ENCODE results near the gene WWOX. TPM values are rescaled to one million over a fixed set of nuclear protein-coding genes. Genes with fewer than 3 reads are reported as not detected.
A peak's percentile ranks its signal among the peaks of the same experiment; 100 is the strongest.

WWOX gene
- total RNA-seq, 1 donor from 2014 or later: 34.9 TPM

DNA sequence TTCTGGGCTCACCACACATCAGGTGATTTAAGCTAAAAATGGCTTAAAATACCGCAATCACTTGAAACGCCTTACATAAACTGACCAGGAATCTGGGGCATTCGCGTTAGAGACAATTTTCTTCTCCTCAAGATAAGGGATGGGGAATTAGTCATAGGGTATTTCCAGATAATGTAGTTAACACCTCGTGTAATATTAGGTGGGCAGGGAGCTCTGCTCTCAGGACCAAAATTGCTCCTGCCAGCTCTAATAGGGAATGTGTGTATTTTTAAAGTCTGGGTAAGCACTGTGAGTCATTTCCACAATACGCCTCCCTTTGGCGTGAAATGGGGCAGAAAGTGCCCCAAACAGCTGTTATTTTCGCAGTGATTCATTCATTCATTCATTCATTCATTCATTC is 1092.5 kb downstream of the WWOX start:
- Histone ChIP-seq H3K36me3 (ENCODE audit: control insufficient read depth, insufficient read depth, low read length) (no peaks in the 10 kb centered on the region), H3K27me3 (ENCODE audit: control insufficient read depth, insufficient read depth, low read length) (no peaks in the 10 kb centered on the region), H3K4me3 (ENCODE audit: low read depth, low read length) (no peak overlapping the region)
- DNase-seq (ENCODE audit: low read depth): peak; percentile 35
- TF ChIP-seq, protein P1, sequence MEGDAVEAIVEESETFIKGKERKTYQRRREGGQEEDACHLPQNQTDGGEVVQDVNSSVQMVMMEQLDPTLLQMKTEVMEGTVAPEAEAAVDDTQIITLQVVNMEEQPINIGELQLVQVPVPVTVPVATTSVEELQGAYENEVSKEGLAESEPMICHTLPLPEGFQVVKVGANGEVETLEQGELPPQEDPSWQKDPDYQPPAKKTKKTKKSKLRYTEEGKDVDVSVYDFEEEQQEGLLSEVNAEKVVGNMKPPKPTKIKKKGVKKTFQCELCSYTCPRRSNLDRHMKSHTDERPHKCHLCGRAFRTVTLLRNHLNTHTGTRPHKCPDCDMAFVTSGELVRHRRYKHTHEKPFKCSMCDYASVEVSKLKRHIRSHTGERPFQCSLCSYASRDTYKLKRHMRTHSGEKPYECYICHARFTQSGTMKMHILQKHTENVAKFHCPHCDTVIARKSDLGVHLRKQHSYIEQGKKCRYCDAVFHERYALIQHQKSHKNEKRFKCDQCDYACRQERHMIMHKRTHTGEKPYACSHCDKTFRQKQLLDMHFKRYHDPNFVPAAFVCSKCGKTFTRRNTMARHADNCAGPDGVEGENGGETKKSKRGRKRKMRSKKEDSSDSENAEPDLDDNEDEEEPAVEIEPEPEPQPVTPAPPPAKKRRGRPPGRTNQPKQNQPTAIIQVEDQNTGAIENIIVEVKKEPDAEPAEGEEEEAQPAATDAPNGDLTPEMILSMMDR (IDR thresholded peaks at IDR 0.05; ENCODE audit: insufficient read depth, low read length, poor library complexity, severe bottlenecking): no peak

DNA sequence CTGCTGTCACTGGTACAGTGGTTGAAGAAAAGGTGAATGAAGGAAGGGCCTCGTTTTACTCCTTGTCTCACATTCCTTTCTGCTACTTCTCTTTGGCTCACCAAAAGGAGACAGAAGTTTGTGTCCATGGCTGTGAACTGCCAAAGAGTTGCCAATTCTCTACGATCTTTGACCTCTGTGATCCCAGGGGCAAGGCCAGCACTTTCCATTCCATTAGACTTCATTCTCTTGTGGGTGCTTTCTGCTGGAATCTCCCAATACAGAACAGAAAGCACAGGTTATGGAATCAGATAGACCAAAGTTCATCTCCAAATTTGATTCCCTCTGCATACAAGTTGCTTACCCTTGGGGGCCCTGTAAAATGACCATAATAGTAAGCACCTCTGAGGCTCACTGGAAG is 1093.5 kb downstream of the WWOX start:
- TF ChIP-seq, protein P1 (IDR thresholded peaks at IDR 0.05; ENCODE audit: insufficient read depth, low read length, poor library complexity, severe bottlenecking): no peak
- H3K27me3 ChIP-seq (ENCODE audit: control insufficient read depth, insufficient read depth, low read length): no peaks in the 10 kb centered on the region
- H3K36me3 ChIP-seq (ENCODE audit: control insufficient read depth, insufficient read depth, low read length): no peaks in the 10 kb centered on the region
- no peak overlapping the region for H3K4me3 ChIP-seq (ENCODE audit: low read depth, low read length)
- no peak for DNase-seq (ENCODE audit: low read depth)

DNA sequence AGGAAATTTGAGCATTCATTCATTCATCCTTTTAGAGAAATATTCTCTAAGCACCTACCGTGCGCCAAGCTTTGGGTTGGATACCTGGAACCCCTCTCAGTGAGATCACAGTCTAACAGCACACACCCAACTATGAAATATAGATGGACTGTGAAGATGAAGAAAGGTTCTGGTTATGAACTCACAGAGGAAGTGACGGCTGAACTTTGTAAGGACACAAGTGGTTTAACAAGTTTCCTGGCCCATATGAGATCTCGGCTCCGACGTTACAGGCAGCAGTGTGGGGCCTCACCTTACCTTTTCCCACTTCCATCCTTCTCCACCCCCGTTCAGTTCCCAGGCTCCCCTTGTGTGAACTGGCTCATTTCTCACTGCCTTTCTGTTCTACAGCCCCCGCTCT is 1094.8 kb downstream of the WWOX start:
- TF ChIP-seq, protein P1 (IDR thresholded peaks at IDR 0.05; ENCODE audit: insufficient read depth, low read length, poor library complexity, severe bottlenecking): no peak
- Histone ChIP-seq H3K36me3 (ENCODE audit: control insufficient read depth, insufficient read depth, low read length) (no peaks in the 10 kb centered on the region), H3K4me3 (ENCODE audit: low read depth, low read length) (no peak overlapping the region), H3K27me3 (ENCODE audit: control insufficient read depth, insufficient read depth, low read length) (no peaks in the 10 kb centered on the region)
- no peak for DNase-seq (ENCODE audit: low read depth)

DNA sequence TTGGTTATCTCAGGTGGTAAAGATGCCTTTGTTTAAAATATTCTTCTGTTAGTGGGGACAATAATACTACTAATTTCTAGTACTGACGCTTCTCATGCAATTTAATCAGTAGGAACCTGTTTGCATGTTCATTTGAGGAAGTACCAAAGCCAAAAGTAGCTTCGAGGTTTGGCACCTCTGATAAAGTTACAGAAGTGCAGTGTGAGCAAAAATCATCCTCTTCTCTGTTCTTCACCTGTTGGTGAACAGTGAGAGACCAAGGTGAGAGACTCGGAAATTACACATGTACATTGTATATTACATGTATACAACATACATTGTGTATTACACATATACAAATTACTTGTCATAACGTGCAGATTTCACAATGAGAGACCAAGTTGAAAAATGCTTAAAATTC is 1096.5 kb downstream of the WWOX start:
- Histone ChIP-seq H3K27me3 (ENCODE audit: control insufficient read depth, insufficient read depth, low read length) (no peaks in the 10 kb centered on the region), H3K4me3 (ENCODE audit: low read depth, low read length) (no peak overlapping the region), H3K36me3 (ENCODE audit: control insufficient read depth, insufficient read depth, low read length) (no peaks in the 10 kb centered on the region)
- DNase-seq (ENCODE audit: low read depth): no peak
- TF ChIP-seq, protein P1 (IDR thresholded peaks at IDR 0.05; ENCODE audit: insufficient read depth, low read length, poor library complexity, severe bottlenecking): no peak

DNA sequence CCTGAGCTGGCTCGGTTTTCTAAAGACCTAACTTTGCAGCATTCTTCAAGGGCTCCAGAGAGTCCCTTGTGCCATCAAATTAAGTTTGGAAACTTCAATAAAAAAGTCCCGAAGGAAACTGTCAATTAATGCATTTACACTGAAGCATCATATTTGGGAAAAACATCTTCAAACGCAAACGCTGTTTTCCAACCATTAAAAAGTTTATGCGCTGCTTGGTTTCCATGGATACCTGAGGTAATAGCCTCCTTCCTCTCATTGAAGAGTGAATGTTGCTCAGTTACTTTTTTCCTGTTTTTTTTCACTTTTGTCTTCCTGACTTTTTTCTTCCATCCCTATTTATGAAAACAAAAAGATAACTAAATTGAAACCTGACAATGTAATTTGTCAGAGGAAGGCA is 1102.0 kb downstream of the WWOX start:
- Histone ChIP-seq H3K36me3 (ENCODE audit: control insufficient read depth, insufficient read depth, low read length) (no peaks in the 10 kb centered on the region), H3K27me3 (ENCODE audit: control insufficient read depth, insufficient read depth, low read length) (no peaks in the 10 kb centered on the region), H3K4me3 (ENCODE audit: low read depth, low read length) (no peak overlapping the region)
- TF ChIP-seq, protein P1 (IDR thresholded peaks at IDR 0.05; ENCODE audit: insufficient read depth, low read length, poor library complexity, severe bottlenecking): no peak
- no peak for DNase-seq (ENCODE audit: low read depth)

DNA sequence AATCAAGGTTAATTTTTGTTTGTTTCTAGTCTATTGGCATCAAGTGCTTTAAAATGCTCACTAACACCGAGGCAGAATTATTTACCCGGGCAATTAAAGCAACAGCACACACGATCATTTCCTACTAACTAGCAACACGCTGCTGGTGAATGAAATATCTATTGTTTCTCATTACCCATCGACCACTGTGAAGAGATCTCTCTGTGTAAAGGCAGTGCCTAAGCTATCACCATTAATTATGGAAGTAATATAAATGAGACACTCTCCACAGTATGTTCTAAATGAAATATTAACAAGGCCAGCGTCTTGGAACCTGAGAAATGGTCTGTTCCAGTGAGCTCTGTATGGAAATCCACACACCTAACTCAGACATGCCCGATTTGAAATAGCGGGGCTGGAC is 1103.5 kb downstream of the WWOX start:
- TF ChIP-seq, protein P1 (IDR thresholded peaks at IDR 0.05; ENCODE audit: insufficient read depth, low read length, poor library complexity, severe bottlenecking): no peak
- H3K4me3 ChIP-seq (ENCODE audit: low read depth, low read length): no peak overlapping the region
- DNase-seq (ENCODE audit: low read depth): no peak
- H3K27me3 ChIP-seq (ENCODE audit: control insufficient read depth, insufficient read depth, low read length): no peaks in the 10 kb centered on the region
- no peaks in the 10 kb centered on the region for H3K36me3 ChIP-seq (ENCODE audit: control insufficient read depth, insufficient read depth, low read length)

All from kidney epithelial cell (primary cell).